Gastroesophageal sphincter (tissue), 4 donors: ENCODE results near the gene SLC43A1. TPM values are rescaled to one million over a fixed set of nuclear protein-coding genes. Genes with fewer than 3 reads are reported as not detected.

Source experiments
- ATAC-seq: fragments of 150-250 bp; one replicate; pipeline ENCODE4 v1.9.1; 2016; ENCODE audit warnings: mild to moderate bottlenecking, moderate library complexity
- H3K27ac ChIP-seq, 4 donors: fragments of 200-600 bp; sonication (generic) in 3 of 4; 1 replicate in 3 of 4; 2 replicates in 1 of 4; pipeline ENCODE4 v1.5.1; 2016 to 2019
- H3K27me3 ChIP-seq: fragments of 200-600 bp; sonication (generic); one replicate; pipeline ENCODE4 v1.5.1; 2019
- H3K36me3 ChIP-seq, 2 donors: fragments of 200-600 bp; sonication (generic); one replicate each; pipeline ENCODE4 v1.5.1; 2019; ENCODE audit warnings: control low read depth in 1 of 2
- H3K4me1 ChIP-seq, 3 donors: fragments of 200-600 bp; sonication (generic); 1 replicate in 2 of 3; 2 replicates in 1 of 3; pipeline ENCODE4 v1.5.1; 2016 to 2019; ENCODE audit warnings: control low read depth in 2 of 3
- H3K4me3 ChIP-seq, 2 donors: fragments of 200-600 bp; sonication (generic); one replicate each; pipeline ENCODE4 v1.5.1; 2019; ENCODE audit warnings: mild to moderate bottlenecking in 1 of 2, moderate library complexity in 1 of 2
- H3K9me3 ChIP-seq, 3 donors: fragments of 200-600 bp; sonication (generic); one replicate each; pipeline ENCODE4 v1.5.1; 2017 to 2019; ENCODE audit warnings: control low read depth in 2 of 3
- CTCF ChIP-seq, 4 experiments: fragments of 200-600 bp in 2 of 4; fragments of 450-650 bp in 2 of 4; sonication (generic) in 1 of 4; IDR thresholded peaks; one replicate each; pipeline ENCODE4 v1.5.1; 2017 to 2019; ENCODE audit warnings: antibody characterized with exemption in 4 of 4, mild to moderate bottlenecking in 2 of 4, moderate library complexity in 2 of 4
- EP300 ChIP-seq: sonication (generic); formaldehyde crosslinking; IDR thresholded peaks from one replicate; pipeline ENCODE4 v1.6.1; 2017; ENCODE audit warnings: antibody characterized with exemption, mild to moderate bottlenecking
- POLR2A ChIP-seq, 2 donors: fragments of 450-650 bp; IDR thresholded peaks; one replicate each; pipeline ENCODE4 v1.6.1; 2017; ENCODE audit warnings: antibody characterized with exemption in 2 of 2, mild to moderate bottlenecking in 2 of 2, moderate library complexity in 1 of 2
- POLR2AphosphoS5 ChIP-seq: sonication (generic); formaldehyde crosslinking; IDR thresholded peaks from one replicate; pipeline ENCODE4 v1.6.1; 2017; ENCODE audit warnings: antibody characterized with exemption
- WGBS, 2 donors: methylation state at CpG; one replicate each; pipeline ENCODE4 v1.1.5; 2018; ENCODE audit warnings: low coverage in 1 of 2; 5-methylcytosine and 5-hydroxymethylcytosine counted together
- total RNA-seq, 4 donors: library from RNA; depleted of rRNA; stranded (reverse); fragments of >200 nt; gene quantifications; one replicate each; pipeline ENCODE4 v1.1.0, GENCODE V29; 2016

The SLC43A1 gene
- total RNA-seq, 4 donors from 2014 or later = 14.8 to 36.6 (median 19.7) TPM

GRCh38 chr11:57502376-57502775 lies 13.1 kb downstream of the SLC43A1 start:
- ATAC-seq = no peak
- Histone ChIP-seq H3K36me3 (peaks cover 0 to 49% of the 10 kb centered on the region in 2 donors), H3K27me3 (no peaks in the 10 kb centered on the region), H3K4me1 (peaks cover 0 to 42% (median 14%) of the 10 kb centered on the region in 3 donors), H3K9me3 (no peaks in the 10 kb centered on the region), H3K27ac (peak overlapping the region in 2 of 4 donors; percentile 31 to 84), H3K4me3 (no peak overlapping the region)
- WGBS, 2 donors = 100% methylated on average over 3 of the region's 3 CpGs; no CpG with 5 or more reads in 1 of the 2 donors
- no peak for TF ChIP-seq POLR2AphosphoS5

- no peak for TF ChIP-seq CTCF (IDR thresholded peaks at IDR 0.05)
- TF ChIP-seq POLR2A (IDR thresholded peaks at IDR 0.05) = no peak
- TF ChIP-seq EP300 = no peak
- TF ChIP-seq POLR2AphosphoS5 = no peak
- Histone ChIP-seq H3K27me3 (no peaks in the 10 kb centered on the region), H3K4me3 (no peak overlapping the region), H3K9me3 (no peaks in the 10 kb centered on the region), H3K36me3 (peaks cover 0 to 49% of the 10 kb centered on the region in 2 donors), H3K4me1 (peaks cover 0 to 42% (median 14%) of the 10 kb centered on the region in 3 donors), H3K27ac (peak overlapping the region in 2 of 4 donors; percentile 31 to 84)
- no peak for ATAC-seq
- 63 to 67% methylated on average over 3 of the region's 4 CpGs for WGBS, 2 donors
These were observed 13.5 kb downstream of the SLC43A1 start for GRCh38 chr11:57501953-57502352.

DNA sequence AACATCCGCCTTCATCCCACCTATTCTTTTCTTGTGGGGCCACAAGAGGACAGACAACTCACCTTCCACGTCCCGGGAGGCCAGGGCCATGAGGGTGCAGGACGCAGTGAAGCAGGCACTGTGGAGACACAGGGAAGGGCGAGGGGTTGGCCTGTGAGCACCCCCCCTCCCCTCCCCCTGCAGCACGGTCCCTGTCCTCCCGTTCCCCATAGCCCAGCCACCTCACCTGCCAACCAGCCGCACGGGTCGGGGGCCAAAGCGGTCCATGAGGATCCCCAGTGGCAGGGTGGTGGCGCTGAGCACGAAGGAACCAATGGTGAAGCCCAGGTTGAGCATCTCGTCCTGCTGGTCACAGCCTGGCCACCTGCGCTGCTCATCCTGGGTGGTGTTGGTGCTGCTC lies 14.6 kb downstream of the SLC43A1 start:
- TF ChIP-seq POLR2AphosphoS5 (no peak), CTCF (IDR thresholded peaks at IDR 0.05) (no peak), EP300 (no peak), POLR2A (IDR thresholded peaks at IDR 0.05) (no peak)
- peaks cover 0 to 42% (median 14%) of the 10 kb centered on the region in 3 donors for H3K4me1 ChIP-seq
- peak overlapping the region in 3 of 4 donors; percentile 80 to 89 (median 84) for H3K27ac ChIP-seq
- no peak overlapping the region for H3K4me3 ChIP-seq
- 83% methylated on average over 1 of the region's 15 CpGs; no CpG with 5 or more reads in 1 of the 2 donors for WGBS, 2 donors
- ATAC-seq = no peak
- peaks cover 0 to 51% of the 10 kb centered on the region in 2 donors for H3K36me3 ChIP-seq
- no peaks in the 10 kb centered on the region for H3K9me3 ChIP-seq
- H3K27me3 ChIP-seq = no peaks in the 10 kb centered on the region

DNA sequence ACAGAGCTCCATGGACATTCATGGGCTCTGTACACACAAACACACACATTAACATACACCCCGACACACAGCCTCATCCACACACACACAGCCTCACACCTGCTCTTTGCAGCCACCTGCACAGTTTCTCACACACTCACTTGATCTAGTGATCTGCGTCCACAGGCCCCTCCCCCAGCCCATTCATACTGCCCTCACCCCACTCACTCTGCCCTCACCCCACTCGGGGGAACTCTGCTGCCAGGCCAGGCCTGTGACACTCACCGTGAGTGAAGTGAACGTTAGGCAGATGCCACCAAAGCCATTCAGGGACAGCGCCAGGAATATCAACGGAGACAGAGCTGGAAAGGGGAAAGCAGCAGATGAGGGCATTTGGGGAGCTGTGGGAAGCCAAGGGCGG lies 15.0 kb downstream of the SLC43A1 start:
- H3K4me3 ChIP-seq = no peak overlapping the region
- ATAC-seq = no peak
- peaks cover 0 to 42% (median 14%) of the 10 kb centered on the region in 3 donors for H3K4me1 ChIP-seq
- 0 to 71% methylated on average over 1 to 7 of the region's 8 CpGs for WGBS, 2 donors
- no peak for TF ChIP-seq POLR2A (IDR thresholded peaks at IDR 0.05)
- TF ChIP-seq CTCF (IDR thresholded peaks at IDR 0.05) = no peak
- TF ChIP-seq EP300 = no peak
- TF ChIP-seq POLR2AphosphoS5 = no peak
- peaks cover 0 to 52% of the 10 kb centered on the region in 2 donors for H3K36me3 ChIP-seq
- H3K9me3 ChIP-seq = no peaks in the 10 kb centered on the region
- no peaks in the 10 kb centered on the region for H3K27me3 ChIP-seq
- peak overlapping the region; percentile 69 to 89 (median 82) for H3K27ac ChIP-seq

DNA sequence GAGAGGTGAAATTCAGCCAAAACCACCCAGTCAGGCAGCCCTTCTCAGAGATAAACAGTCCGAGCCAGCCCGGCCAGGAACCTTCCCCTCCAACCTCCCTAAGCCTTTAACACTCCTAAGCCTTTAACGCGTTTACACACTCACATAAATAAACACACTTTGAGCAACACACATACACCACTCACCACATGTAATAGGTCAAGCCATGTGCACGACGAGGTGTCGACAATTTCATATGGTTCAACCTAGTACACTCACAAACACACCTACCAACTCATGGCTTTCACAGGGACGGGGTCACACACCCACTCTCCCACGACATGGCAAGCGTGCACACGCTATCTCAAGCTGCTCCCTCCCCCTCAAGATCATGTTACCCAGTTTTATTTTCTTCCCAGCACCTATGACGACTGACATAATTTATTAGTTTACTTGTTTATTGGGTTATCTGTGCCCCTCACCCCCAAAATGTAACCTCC lies 15.5 kb downstream of the SLC43A1 start:
- Histone ChIP-seq H3K4me1 (peaks cover 0 to 42% (median 14%) of the 10 kb centered on the region in 3 donors), H3K27me3 (no peaks in the 10 kb centered on the region), H3K9me3 (no peaks in the 10 kb centered on the region), H3K27ac (peak overlapping the region; percentile 69 to 89 (median 82)), H3K4me3 (peak overlapping the region in 1 of 2 donors; percentile 38), H3K36me3 (peaks cover 0 to 52% of the 10 kb centered on the region in 2 donors)
- ATAC-seq = no peak
- WGBS, 2 donors = 33 to 34% methylated on average over 7 to 8 of the region's 12 CpGs
- TF ChIP-seq POLR2AphosphoS5 (peak; percentile 67), EP300 (no peak), POLR2A (IDR thresholded peaks at IDR 0.05) (no peak), CTCF (IDR thresholded peaks at IDR 0.05) (no peak)
